ENCODE measurements around the gene C1QTNF1. TPM values are rescaled to one million over a fixed set of nuclear protein-coding genes. Genes with fewer than 3 reads are reported as not detected.

C1QTNF1 gene
- total RNA-seq, 1 donor = 13.8 TPM

DNA sequence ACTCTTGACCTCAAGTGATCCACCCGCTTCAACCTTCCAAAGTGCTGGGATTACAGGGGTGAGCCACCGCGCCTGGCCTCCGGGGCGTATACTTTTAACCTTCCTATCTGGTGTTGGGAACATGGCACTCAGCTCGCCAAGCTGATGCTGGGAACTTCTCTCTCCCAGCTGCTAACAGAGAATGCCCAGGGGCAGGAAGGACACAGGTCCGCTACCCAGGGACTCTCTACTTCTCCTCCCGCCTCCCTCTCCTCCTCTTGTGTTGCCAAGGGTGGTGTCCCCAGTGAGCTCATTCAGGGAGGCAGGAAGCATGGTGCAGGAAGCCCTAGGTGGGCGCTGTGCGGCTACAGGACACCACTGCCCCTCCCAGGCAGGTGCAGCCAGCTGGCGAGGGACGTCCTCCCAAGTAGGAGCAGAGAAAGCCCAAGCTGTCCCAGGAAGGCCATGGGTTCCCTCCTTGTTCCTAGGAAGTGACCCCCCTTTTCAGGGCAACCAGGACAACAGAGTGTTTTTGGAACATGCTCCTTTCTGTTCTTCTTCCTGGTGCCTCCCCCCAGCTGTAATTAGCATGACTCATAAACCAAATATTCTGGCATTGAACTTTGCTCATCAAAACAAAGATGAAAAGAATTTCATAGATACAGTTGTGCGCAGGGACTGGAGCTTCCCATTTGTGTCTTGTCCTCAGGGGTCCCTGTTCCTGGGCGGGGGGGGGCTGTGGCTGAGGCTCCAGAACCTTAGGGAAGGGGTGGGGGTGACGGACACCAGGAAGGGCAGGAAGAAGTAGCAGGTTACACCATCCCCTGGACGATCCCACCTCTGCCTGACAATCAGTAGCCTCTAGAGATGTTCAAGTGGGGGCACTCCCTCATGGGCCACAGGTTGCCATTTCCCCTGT lies 2.7 kb downstream of the C1QTNF1 start:
- Histone ChIP-seq H3K27ac (ENCODE audit: low read depth, low read length) (peak overlapping the region; percentile 61), H3K4me2 (ENCODE audit: insufficient read depth, low read length) (peak overlapping the region; percentile 80), H3K4me3 (ENCODE audit: insufficient read depth, low read length) (peak overlapping the region; percentile 53), H3K4me1 (ENCODE audit: insufficient read depth, low read length) (peaks cover 41% of the 10 kb centered on the region), H2AFZ (ENCODE audit: low read length) (peak overlapping the region; percentile 65), H3K27me3 (ENCODE audit: insufficient read depth, low read length) (peaks cover 34% of the 10 kb centered on the region), H4K20me1 (ENCODE audit: insufficient read depth, low read length) (no peaks in the 10 kb centered on the region), H3K79me2 (ENCODE audit: insufficient read depth, low read length) (no peaks in the 10 kb centered on the region), H3K9me3 (ENCODE audit: low read depth, low read length) (no peaks in the 10 kb centered on the region), H3K36me3 (ENCODE audit: insufficient read depth, low read length) (no peaks in the 10 kb centered on the region)
- DNase-seq (ENCODE audit: insufficient read length, low spot score, missing footprints) = peak; percentile 95
- TF ChIP-seq, protein P1, sequence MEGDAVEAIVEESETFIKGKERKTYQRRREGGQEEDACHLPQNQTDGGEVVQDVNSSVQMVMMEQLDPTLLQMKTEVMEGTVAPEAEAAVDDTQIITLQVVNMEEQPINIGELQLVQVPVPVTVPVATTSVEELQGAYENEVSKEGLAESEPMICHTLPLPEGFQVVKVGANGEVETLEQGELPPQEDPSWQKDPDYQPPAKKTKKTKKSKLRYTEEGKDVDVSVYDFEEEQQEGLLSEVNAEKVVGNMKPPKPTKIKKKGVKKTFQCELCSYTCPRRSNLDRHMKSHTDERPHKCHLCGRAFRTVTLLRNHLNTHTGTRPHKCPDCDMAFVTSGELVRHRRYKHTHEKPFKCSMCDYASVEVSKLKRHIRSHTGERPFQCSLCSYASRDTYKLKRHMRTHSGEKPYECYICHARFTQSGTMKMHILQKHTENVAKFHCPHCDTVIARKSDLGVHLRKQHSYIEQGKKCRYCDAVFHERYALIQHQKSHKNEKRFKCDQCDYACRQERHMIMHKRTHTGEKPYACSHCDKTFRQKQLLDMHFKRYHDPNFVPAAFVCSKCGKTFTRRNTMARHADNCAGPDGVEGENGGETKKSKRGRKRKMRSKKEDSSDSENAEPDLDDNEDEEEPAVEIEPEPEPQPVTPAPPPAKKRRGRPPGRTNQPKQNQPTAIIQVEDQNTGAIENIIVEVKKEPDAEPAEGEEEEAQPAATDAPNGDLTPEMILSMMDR (IDR thresholded peaks at IDR 0.05; ENCODE audit: extremely low read depth, low read depth, low read length) = no peak

DNA sequence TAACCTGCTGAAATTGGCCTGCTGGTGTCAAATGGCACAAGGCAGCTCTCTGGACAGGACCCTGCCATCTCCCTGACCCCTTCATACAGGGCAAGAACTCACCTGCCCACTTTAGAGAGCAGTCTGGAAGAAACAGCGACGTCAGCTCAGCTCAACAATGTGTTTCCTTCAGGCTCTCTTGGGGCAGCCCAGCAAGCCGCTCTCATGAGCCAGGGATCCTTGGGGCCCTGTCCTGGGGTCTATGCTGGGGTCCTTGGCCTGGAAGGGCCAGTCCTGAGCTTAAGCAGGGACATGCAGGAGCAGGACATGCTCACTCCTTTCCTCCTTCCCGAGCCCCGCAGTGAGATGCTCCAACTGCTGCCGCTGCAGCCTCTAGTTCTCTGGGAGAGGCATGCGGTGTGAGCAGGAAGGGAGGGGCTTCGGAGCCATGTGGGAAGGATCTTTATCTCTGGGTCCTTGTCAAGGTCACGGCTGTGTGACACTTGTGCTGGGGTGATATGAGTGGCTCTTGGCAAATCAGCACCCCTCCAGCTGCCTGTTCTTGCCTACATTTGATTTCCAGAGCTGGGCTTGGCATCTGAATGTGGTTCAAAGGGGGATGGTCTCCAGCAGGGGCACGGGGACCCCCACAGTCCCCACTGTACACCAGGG lies 3.4 kb downstream of the C1QTNF1 start:
- Histone ChIP-seq H3K4me3 (ENCODE audit: insufficient read depth, low read length) (peak overlapping the region; percentile 53), H3K36me3 (ENCODE audit: insufficient read depth, low read length) (no peaks in the 10 kb centered on the region), H3K27me3 (ENCODE audit: insufficient read depth, low read length) (peaks cover 41% of the 10 kb centered on the region), H3K4me2 (ENCODE audit: insufficient read depth, low read length) (peak overlapping the region; percentile 80), H3K9me3 (ENCODE audit: low read depth, low read length) (no peaks in the 10 kb centered on the region), H3K4me1 (ENCODE audit: insufficient read depth, low read length) (peaks cover 41% of the 10 kb centered on the region), H2AFZ (ENCODE audit: low read length) (peak overlapping the region; percentile 53), H3K27ac (ENCODE audit: low read depth, low read length) (peak overlapping the region; percentile 46), H3K79me2 (ENCODE audit: insufficient read depth, low read length) (no peaks in the 10 kb centered on the region), H4K20me1 (ENCODE audit: insufficient read depth, low read length) (no peaks in the 10 kb centered on the region)
- TF ChIP-seq, protein P1 (IDR thresholded peaks at IDR 0.05; ENCODE audit: extremely low read depth, low read depth, low read length) = no peak
- peak; percentile 68 for DNase-seq (ENCODE audit: insufficient read length, low spot score, missing footprints)

- peaks cover 41% of the 10 kb centered on the region for H3K4me1 ChIP-seq (ENCODE audit: insufficient read depth, low read length)
Observed at GRCh38 chr17:79027925-79028491, 4.0 kb downstream of the C1QTNF1 start.

More at GRCh38 chr17:79027925-79028491, 4.0 kb downstream of the C1QTNF1 start:
- Histone ChIP-seq H2AFZ (ENCODE audit: low read length) (peak overlapping the region; percentile 53), H3K9me3 (ENCODE audit: low read depth, low read length) (no peaks in the 10 kb centered on the region), H3K27ac (ENCODE audit: low read depth, low read length) (peak overlapping the region; percentile 46), H3K79me2 (ENCODE audit: insufficient read depth, low read length) (no peaks in the 10 kb centered on the region), H4K20me1 (ENCODE audit: insufficient read depth, low read length) (no peaks in the 10 kb centered on the region), H3K4me2 (ENCODE audit: insufficient read depth, low read length) (peak overlapping the region; percentile 80), H3K4me3 (ENCODE audit: insufficient read depth, low read length) (peak overlapping the region; percentile 53), H3K27me3 (ENCODE audit: insufficient read depth, low read length) (peaks cover 39% of the 10 kb centered on the region), H3K36me3 (ENCODE audit: insufficient read depth, low read length) (no peaks in the 10 kb centered on the region)
- TF ChIP-seq, protein P1 (IDR thresholded peaks at IDR 0.05; ENCODE audit: extremely low read depth, low read depth, low read length) = no peak
- DNase-seq (ENCODE audit: insufficient read length, low spot score, missing footprints) = peak; percentile 92
